Kidney epithelial cell (primary cell): ENCODE measurements around the gene ITPR1. TPM values are rescaled to one million over a fixed set of nuclear protein-coding genes. Genes with fewer than 3 reads are reported as not detected.

Experiments used
- DNase-seq: peaks from one replicate; pipeline ENCODE4 v3.0.0-alpha.2; 2010; ENCODE audit warnings: low read depth
- H3K27me3 ChIP-seq: 2 replicates; pipeline ENCODE4 v1.6.0; 2011; ENCODE audit warnings: low read length; ENCODE audit not compliant: control insufficient read depth, insufficient read depth
- H3K36me3 ChIP-seq: 2 replicates; pipeline ENCODE4 v1.5.1; 2011; ENCODE audit warnings: low read length; ENCODE audit not compliant: control insufficient read depth, insufficient read depth
- H3K4me3 ChIP-seq: 2 replicates; pipeline ENCODE4 v1.5.1; 2011; ENCODE audit warnings: low read depth, mild to moderate bottlenecking, control low read depth, low read length
- CTCF ChIP-seq: IDR thresholded peaks from 2 replicates; pipeline ENCODE4 v1.5.1; 2011; ENCODE audit warnings: mild to moderate bottlenecking, moderate library complexity, low read length, control low read depth, inconsistent platforms; ENCODE audit not compliant: insufficient read depth, poor library complexity, severe bottlenecking
- total RNA-seq: library from RNA; depleted of rRNA; stranded (reverse); fragments of >200 nt; gene quantifications from 2 replicates; pipeline ENCODE4 v1.2.3, GENCODE V29; 2015

ITPR1 gene
- total RNA-seq, 1 donor from 2014 or later = 8.9 TPM

- no peak for DNase-seq
- Histone ChIP-seq H3K4me3 (no peak overlapping the region), H3K36me3 (no peaks in the 10 kb centered on the region), H3K27me3 (no peaks in the 10 kb centered on the region)
- TF ChIP-seq CTCF = no peak
Observed at GRCh38 chr3:4623421-4623999, 130.4 kb downstream of the ITPR1 start.

DNA sequence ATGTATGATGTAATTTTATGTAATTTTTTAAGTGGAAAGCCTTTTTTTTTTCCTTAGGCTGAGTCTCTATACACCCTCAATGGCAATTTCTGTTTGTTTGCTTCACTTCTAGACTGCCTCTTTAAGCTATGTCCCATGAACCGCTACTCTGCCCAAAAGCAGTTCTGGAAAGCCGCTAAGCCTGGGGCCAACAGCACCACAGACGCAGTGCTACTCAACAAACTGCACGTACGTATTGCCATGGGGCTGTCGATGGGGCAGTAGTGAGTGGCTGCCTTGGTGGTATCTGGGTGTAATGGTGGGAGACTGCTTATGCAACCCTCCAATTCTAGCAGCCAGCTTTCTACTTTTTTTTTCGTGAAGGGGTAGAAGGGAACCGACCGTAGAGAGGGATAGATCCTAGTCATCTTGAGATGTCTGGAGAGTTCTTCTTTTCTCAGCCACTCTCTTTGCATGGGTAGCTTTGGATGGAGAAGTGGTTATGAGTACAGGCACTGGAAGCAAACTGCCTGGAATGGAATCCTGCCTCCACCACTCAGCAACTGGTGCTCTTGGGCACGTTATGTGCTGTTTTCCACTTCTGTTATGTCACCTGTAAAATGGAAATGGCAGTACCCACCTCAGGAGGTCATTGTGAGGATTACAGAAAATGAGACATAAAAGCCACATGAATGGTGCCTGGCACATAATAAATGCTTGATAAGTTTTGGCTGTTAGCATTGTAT, 134.7 kb downstream of the ITPR1 start:
- TF ChIP-seq CTCF = no peak
- no peak for DNase-seq

GRCh38 chr3:4629095-4630007, 136.2 kb downstream of the ITPR1 start:
- Histone ChIP-seq H3K36me3 (no peaks in the 10 kb centered on the region), H3K4me3 (no peak overlapping the region), H3K27me3 (no peaks in the 10 kb centered on the region)
- no peak for TF ChIP-seq CTCF
- DNase-seq = no peak

More for the DNA sequence above, 134.7 kb downstream of the ITPR1 start:
- no peaks in the 10 kb centered on the region for H3K36me3 ChIP-seq
- H3K27me3 ChIP-seq = no peaks in the 10 kb centered on the region
- no peak overlapping the region for H3K4me3 ChIP-seq

DNA sequence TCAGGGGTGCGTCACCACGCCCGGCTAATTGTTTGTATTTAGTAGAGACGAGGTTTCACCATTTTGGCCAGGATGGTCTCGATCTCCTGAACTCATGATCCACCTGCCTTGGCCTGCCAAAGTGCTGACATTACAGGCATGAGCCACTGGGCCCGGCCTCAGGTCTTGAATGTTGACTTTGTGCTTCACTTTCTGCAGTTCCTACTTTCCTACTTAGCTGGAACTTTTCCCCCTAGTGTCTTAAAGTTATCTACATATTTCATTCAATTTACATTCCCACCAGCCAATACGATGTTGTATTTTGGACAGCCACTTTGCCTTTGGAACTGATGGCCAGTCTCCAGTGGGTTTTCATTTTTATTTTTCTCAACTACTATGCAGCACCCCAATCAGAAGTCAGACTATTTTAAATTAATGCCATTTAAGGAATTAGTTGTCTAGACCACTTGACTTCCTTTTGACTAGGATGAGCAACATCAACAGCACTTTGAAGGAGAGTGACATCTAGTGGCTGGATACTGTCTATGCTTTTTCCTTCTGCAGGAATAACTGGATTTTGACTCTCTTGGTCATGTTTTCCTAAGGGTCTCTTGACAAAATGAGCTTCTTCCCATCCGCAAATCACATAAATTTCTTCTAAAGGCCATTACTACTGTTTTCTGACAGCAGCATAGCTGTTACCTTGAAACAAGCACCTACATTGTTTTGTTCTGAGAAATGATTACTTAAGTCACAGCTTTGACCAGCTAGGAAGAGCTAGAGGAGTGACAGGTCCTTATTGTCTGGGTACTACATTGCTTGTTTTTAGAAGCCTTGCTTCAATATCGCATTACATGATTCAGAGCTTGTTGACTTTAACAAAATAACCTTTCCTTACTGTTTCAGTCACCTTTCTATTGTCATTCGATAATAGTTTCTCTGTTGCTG, 140.2 kb downstream of the ITPR1 start:
- peak; percentile 42 for DNase-seq
- Histone ChIP-seq H3K27me3 (no peaks in the 10 kb centered on the region), H3K4me3 (no peak overlapping the region), H3K36me3 (no peaks in the 10 kb centered on the region)
- TF ChIP-seq CTCF = peak; percentile 81

GRCh38 chr3:4634894-4635293, 141.7 kb downstream of the ITPR1 start:
- TF ChIP-seq CTCF = no peak
- no peaks in the 10 kb centered on the region for H3K36me3 ChIP-seq
- no peak overlapping the region for H3K4me3 ChIP-seq
- no peaks in the 10 kb centered on the region for H3K27me3 ChIP-seq
- no peak for DNase-seq
